HG03571 (cell line): Measurements from ENCODE around the gene CEP85L.
A peak's percentile ranks its signal among the peaks of the same experiment; 100 is the strongest.

Source experiments
- ATAC-seq: cut with Tn5 transposase; IDR thresholded peaks from one replicate; pipeline ENCODE4 v1.9.1; 2021; ENCODE audit not compliant: unreplicated experiment

Gene CEP85L

GRCh38 chr6:118651282-118652050 is at the start of gene CEP85L:
CEP85L (minus strand) TSS chr6:118651591; CDS start chr6:118651269, 322 bp downstream.
- peak; percentile 91 for ATAC-seq

DNA sequence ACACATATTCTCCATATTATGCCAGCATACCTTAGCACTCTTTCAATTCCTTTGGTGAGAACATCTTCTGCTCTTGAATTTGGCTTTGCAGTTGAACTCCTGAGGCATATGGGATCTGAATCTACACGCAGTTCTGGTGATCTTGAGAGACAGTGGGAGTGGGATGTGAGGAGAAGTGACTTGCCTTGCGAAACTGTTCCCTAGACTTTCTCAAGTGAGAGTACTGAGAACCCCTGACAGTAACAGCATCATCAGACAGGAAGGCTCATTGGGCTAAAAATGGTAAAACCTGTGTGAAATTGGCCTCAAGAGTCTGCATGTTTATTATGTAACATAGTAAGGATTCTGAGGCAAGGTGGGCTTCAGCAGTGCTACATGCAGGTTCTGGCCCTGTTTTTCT is 49.1 kb upstream of the CEP85L start:
- no peak for ATAC-seq

DNA sequence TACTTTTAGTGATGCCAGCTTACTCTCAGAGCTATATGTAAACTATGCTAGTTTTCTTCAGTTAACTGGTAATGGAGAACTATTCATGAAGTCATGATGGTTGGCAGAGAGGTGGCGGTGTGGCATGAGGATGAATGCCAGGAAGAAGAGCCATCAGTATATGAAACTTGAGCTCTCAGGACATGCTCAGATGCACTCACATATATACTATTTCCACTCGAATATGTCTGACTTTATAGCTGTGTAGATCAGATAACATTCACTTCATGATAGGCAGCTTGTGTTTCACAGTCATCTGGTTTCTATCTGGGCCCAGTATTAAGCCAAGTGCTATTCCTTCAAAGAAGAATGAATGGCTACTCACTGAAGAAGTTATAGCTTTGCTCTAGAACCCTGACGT is 46.2 kb upstream of the CEP85L start:
- no peak for ATAC-seq

- ATAC-seq = no peak
Measured at GRCh38 chr6:118696271-118696670, 44.9 kb upstream of the CEP85L start.

DNA sequence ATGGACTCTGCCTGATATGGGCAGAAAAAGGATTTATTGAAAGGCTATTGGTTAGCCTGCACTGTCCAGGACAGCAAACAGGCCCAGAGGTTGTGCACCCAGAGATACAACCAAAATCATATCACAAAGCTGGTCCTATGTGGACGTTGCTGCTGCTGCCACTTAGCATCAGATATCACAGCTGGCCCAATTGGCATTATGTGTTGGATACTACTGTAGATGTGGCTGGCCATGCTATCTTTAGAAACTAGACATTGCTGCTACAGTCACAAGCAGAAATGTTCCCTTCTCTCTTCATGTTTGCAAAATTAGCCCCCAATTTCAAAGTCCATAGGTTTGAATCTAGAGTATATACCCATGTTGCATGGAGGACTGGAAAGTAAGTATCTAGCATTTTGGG is 42.2 kb upstream of the CEP85L start:
- ATAC-seq = no peak

DNA sequence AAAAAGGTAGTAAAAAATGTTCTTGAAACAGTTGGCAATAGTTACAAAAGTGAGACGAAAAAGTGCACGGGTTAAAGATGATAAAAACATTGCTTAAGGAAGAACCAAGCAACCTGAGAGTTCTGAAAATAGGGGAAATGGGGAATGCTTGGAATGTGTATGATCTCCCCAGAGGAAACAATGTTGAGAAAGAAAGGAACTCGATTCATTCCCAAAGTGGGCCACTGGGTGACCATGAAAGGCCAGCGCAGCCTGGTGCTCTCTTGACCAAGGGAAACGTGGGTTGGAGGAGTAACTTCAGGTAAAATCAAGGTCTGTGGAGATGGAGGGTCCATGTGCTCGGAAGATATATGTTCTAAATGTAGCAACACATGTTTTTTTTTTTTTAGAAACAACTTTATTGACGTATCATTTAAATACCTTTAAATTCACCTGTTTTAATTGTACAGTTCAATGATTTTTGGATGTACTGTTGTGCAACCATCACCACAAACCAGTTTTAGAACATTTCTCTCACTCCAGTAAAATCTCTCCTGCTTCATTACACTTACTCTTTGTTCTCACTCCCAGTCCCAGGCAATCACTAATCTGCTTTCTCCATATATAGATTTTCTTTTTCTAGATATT is 34.5 kb upstream of the CEP85L start:
- no peak for ATAC-seq

DNA sequence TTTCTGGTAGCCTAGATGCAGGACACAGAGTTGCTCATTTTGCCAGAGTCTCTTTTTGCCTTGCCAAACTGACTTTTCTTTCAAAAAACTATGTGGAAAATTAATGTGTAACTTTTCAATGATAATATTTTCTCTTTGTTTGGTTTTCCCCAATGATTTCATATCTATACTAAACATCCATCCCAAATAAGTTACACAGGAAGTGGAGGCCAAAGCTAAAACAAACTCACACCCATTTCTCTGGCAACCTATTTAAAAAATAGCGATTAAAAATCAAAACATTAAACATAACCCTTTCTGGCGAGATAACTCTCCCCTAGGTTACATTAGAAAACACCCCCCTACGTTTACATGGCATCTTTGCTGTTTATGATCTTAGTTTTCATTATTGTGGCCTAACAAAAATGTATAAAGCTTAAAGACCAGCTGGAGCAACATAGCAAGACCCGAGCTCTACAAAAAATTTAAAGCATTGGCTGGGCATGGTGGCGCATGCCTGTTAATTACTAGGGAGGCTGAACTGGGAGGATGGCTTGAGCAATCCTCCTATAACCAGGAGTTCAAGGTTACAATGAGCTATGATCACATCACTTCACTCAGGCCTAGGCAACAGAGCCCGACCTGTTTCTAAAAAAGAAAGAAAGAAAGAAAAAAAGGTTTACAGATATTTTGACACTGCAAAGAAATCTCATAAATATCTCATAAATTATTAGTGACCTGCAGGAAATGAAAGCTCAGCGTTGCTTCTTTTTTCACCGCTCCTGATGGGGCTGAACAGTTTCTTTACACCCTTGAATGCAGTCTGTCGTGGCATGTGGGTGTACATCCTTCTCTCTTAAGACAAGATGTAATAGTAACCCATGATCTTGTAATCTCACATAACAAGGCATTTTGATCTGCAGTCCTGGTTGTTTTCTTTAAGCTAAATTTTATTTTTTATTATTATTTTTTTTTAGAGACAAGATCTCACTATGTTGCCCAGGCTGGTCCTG is 32.8 kb upstream of the CEP85L start:
- peak; percentile 48 for ATAC-seq

DNA sequence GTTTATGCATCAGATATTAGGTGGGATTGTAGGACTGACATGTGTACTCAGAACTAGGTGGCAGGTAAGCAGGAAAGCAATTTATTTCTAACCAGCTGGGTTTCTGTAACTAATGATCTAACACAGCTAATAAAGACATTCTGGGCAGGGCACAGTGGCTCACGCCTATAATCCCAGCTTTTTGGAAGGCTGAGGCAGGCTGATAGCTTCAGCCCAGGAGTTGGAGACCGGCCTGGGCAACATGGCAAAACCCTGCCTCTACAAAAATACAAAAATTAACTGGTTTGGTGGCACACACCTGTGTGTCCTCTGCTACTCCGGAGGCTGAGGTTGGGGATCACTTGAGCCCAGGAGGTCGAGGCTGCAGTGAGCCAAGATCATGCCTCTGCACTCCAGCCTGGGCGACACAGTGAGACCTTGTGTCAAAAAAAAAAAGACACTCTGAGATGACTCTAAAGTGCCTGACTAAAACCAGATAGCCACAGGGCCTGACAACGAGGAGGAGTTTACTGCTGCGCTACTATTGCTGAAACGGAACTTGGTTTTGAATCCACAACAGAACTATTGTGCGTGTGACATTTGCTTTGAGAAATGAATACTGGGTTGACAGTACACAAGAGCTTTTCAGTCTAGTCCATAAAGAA is 29.2 kb upstream of the CEP85L start:
- ATAC-seq = no peak

- no peak for ATAC-seq
Measured at GRCh38 chr6:118679327-118679901, 28.0 kb upstream of the CEP85L start.

- ATAC-seq = no peak
Measured at GRCh38 chr6:118678866-118679265, 27.5 kb upstream of the CEP85L start.

GRCh38 chr6:118677193-118677592 is 25.8 kb upstream of the CEP85L start:
- no peak for ATAC-seq

- ATAC-seq = no peak
Measured at GRCh38 chr6:118675225-118675624, 23.8 kb upstream of the CEP85L start.

GRCh38 chr6:118674772-118675171 is 23.4 kb upstream of the CEP85L start:
- no peak for ATAC-seq

- ATAC-seq = no peak
Measured at GRCh38 chr6:118672678-118673077, 21.3 kb upstream of the CEP85L start.

DNA sequence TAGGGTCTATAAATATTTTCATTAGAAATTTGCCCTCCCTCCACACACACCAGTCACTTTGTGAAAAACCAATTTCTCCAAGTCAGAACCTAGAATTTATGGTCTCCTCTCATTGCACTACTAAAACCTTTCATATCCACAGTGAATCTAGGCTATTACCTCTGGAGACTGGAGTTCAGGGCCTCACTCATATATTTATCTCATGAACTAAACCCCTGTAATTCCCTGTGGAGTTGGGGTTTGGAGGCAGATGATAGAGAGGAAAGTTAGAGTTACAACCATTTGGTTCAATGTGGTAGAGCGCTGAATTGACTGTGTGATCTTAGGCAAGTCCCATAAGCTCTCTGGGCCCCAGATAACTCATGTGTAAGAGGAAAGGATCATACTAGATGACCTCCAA is 18.2 kb upstream of the CEP85L start:
- no peak for ATAC-seq

DNA sequence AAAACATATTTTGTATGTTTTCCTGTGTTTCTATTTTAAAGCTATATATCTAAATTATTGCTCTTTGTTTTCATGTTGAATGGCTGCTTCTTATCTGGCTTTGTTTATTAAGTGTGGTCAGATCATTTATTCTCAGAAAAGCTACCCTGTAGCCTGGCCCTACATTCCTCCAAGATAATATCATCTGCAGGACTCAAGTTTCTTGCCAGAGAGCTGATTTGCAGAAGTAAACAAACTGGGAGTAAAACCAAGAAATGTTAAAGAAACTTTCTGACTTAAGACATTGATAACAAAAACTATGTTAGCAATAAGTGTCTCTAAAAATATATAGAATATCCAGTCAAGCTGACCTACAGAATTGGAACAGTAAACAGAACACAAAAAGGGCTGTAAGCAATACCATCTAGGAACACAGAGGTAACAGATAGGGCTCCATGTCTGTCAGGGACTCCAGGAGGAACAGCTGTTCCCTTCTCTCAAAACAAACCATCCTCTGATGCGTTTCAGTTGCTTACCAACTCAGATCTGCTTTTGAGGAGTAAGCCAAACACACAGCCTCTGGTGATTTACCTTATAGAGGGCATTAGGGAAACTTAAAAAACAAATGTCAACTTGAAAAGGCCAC is 17.5 kb upstream of the CEP85L start:
- ATAC-seq = no peak

DNA sequence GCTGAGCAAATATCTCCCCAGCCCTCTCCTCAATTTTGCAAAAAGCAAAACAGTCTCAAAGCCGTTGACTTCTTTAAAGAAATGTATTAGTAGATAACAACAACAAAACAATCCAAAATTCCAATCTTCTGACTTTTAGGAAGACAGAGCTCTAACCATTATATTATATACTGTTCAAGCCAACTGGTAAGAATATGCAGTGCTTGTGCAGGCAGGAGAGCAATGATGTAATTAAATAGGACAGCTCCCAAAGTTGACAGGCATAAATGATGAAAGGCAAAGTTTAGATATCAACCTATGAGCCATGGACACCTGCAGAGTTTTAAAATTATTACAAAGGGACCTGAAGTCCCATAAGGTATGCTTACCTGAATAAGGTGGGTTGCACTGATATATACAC is 16.6 kb upstream of the CEP85L start:
- no peak for ATAC-seq

DNA sequence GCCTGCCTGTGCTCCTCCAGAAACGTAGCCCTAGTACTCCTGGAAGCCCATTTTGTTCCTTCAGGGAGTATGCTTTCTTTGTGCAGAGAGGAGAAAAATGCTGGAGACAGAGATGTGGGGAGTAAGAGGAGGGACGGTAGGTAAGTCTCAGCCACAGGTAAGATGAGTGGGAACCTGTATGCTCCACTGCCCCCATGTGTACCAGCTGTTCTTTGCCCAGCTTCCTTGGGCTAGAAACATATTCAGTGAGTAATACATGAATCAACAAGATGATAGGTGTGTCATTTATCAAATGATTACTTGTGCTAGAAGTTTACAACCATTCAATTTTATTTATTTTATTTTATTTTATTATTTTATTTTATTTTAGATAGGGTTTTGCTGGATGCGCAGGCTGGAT is 13.6 kb upstream of the CEP85L start:
- ATAC-seq = no peak

GRCh38 chr6:118663993-118664985 is 12.9 kb upstream of the CEP85L start:
- no peak for ATAC-seq
